H1 (cell line): ENCODE data around the gene CNGA4. TPM values are rescaled to one million over a fixed set of nuclear protein-coding genes. Genes with fewer than 3 reads are reported as not detected.

ENCODE experiments used
- CTCF ChIA-PET: fragments of 300-600 bp; sonication (Branson Sonifier 250); formaldehyde crosslinking; loops from one replicate; lab custom pipeline; 2021; ENCODE audit not compliant: partially characterized antibody; lab: Charles Lee
- POLR2A ChIA-PET: fragments of 300-600 bp; sonication (Branson Sonifier 250); formaldehyde crosslinking; loops from one replicate; lab custom pipeline; 2021; ENCODE audit warnings: inconsistent platforms; ENCODE audit not compliant: partially characterized antibody; lab: Charles Lee
- DNase-seq, 2 experiments: peaks; one replicate each; pipeline versions ENCODE4 v3.0.0 to v3.0.0-alpha.2; 2010 to 2022; ENCODE audit warnings: low spot score in 2 of 2, low read depth in 1 of 2, mixed read lengths in 1 of 2
- FAIRE-seq: peaks from 2 replicates; lab custom pipeline; 2011; peaks lifted over from hg19 to GRCh38; lab: Jason Lieb, UNC
- H2AFZ ChIP-seq: 2 replicates; pipeline ENCODE4 v1.8.1; 2012; ENCODE audit warnings: low read length, inconsistent platforms
- H2AK5ac ChIP-seq: 2 replicates; pipeline ENCODE4 v1.6.1; 2013; ENCODE audit warnings: low read depth, low read length
- H2BK120ac ChIP-seq: replicated peaks from 2 replicates; pipeline ENCODE3; 2013; ENCODE audit warnings: low read depth, low read length, inconsistent platforms
- H2BK12ac ChIP-seq: 2 replicates; pipeline ENCODE4 v1.6.1; 2013; ENCODE audit warnings: low read depth, low read length
- H2BK15ac ChIP-seq: 2 replicates; pipeline ENCODE4 v1.6.1; 2013; ENCODE audit warnings: low read length
- H2BK20ac ChIP-seq: 2 replicates; pipeline ENCODE4 v1.6.1; 2013; ENCODE audit warnings: low read length
- H2BK5ac ChIP-seq: 2 replicates; pipeline ENCODE4 v1.6.1; 2013; ENCODE audit warnings: low read depth, low read length
- H3K14ac ChIP-seq: 2 replicates; pipeline ENCODE4 v1.6.1; 2013; ENCODE audit warnings: inconsistent platforms; ENCODE audit not compliant: insufficient read length
- H3K18ac ChIP-seq: 2 replicates; pipeline ENCODE4 v1.6.1; 2013; ENCODE audit warnings: low read length; ENCODE audit errors: extremely low read depth
- H3K23ac ChIP-seq: 2 replicates; pipeline ENCODE4 v1.6.1; 2013; ENCODE audit warnings: inconsistent platforms; ENCODE audit not compliant: insufficient read length
- H3K23me2 ChIP-seq: 2 replicates; pipeline ENCODE4 v1.6.1; 2013; ENCODE audit warnings: low read depth, low read length
- H3K27ac ChIP-seq: 2 replicates; pipeline ENCODE4 v1.6.1; 2011; ENCODE audit warnings: low read depth, low read length, inconsistent platforms
- H3K27me3 ChIP-seq, 4 experiments: replicated peaks in 1 of 4; 1 replicate in 1 of 4; 2 replicates in 3 of 4; pipeline versions ENCODE4 v1.6.1 to v1.8.1; 2011 to 2013; ENCODE audit warnings: low read length in 3 of 4, mild to moderate bottlenecking in 3 of 4, inconsistent platforms in 2 of 4, mixed read lengths in 2 of 4, moderate library complexity in 1 of 4; ENCODE audit not compliant: control insufficient read depth in 3 of 4, insufficient read depth in 3 of 4; ENCODE audit errors: extremely low read depth in 1 of 4
- H3K36me3 ChIP-seq, 4 experiments: 2 replicates each; pipeline versions ENCODE4 v1.6.1 to v1.8.1; 2011 to 2013; ENCODE audit warnings: mild to moderate bottlenecking in 4 of 4, low read length in 3 of 4, moderate library complexity in 2 of 4, control low read depth in 1 of 4, inconsistent platforms in 1 of 4; ENCODE audit not compliant: insufficient read depth in 4 of 4, control insufficient read depth in 2 of 4
- H3K4ac ChIP-seq: replicated peaks from 2 replicates; pipeline ENCODE3; 2013; ENCODE audit warnings: low read length, low read depth, mixed read lengths, inconsistent platforms; ENCODE audit not compliant: insufficient read length
- H3K4me1 ChIP-seq, 4 experiments: replicated peaks in 1 of 4; 1 replicate in 1 of 4; 2 replicates in 3 of 4; pipeline versions ENCODE4 v1.6.1 to v1.8.1; 2011 to 2013; ENCODE audit warnings: low read length in 3 of 4, inconsistent platforms in 2 of 4, mixed read lengths in 1 of 4; ENCODE audit not compliant: insufficient read depth in 4 of 4, control insufficient read depth in 3 of 4
- H3K4me2 ChIP-seq, 2 experiments: 2 replicates each; pipeline versions ENCODE4 v1.6.1 to v1.8.1; 2011 to 2013; ENCODE audit warnings: low read depth in 2 of 2, low read length in 2 of 2, control low read depth in 1 of 2, inconsistent platforms in 1 of 2, mild to moderate bottlenecking in 1 of 2; ENCODE audit not compliant: insufficient read depth in 1 of 2
- H3K4me3 ChIP-seq, 4 experiments: fragments of 200-600, 300-600 bp in 1 of 4; sonication (generic), shearing (Covaris generic), sonication (Bioruptor Twin) in 1 of 4; 2 replicates each; pipeline versions ENCODE4 v1.5.1 to v1.8.1; 2011 to 2016; ENCODE audit warnings: low read length in 4 of 4, low read depth in 3 of 4, control low read depth in 2 of 4, inconsistent platforms in 2 of 4, mild to moderate bottlenecking in 2 of 4, mixed read lengths in 1 of 4, moderate library complexity in 1 of 4; ENCODE audit not compliant: insufficient read depth in 2 of 4; ENCODE audit errors: extremely low read depth in 1 of 4
- H3K56ac ChIP-seq: replicated peaks from 2 replicates; pipeline ENCODE3; 2013; ENCODE audit warnings: low read depth, mild to moderate bottlenecking, mixed read lengths, low read length, inconsistent platforms; ENCODE audit not compliant: insufficient read length
- H3K79me1 ChIP-seq: 2 replicates; pipeline ENCODE4 v1.6.1; 2013; ENCODE audit warnings: low read depth, low read length, control low read depth
- H3K79me2 ChIP-seq, 2 experiments: 2 replicates each; pipeline versions ENCODE4 v1.6.1 to v1.8.1; 2012 to 2013; ENCODE audit warnings: low read length in 2 of 2, mild to moderate bottlenecking in 2 of 2, inconsistent platforms in 1 of 2; ENCODE audit not compliant: insufficient read depth in 2 of 2, control insufficient read depth in 1 of 2
- H3K9ac ChIP-seq, 4 experiments: replicated peaks in 1 of 4; 1 replicate in 1 of 4; 2 replicates in 3 of 4; pipeline versions ENCODE4 v1.6.1 to v1.8.1; 2011 to 2013; ENCODE audit warnings: low read depth in 3 of 4, low read length in 3 of 4, control low read depth in 2 of 4, mild to moderate bottlenecking in 2 of 4, moderate library complexity in 2 of 4, inconsistent platforms in 1 of 4; ENCODE audit errors: extremely low read depth in 1 of 4
- H3K9me3 ChIP-seq, 2 experiments: 2 replicates each; pipeline versions ENCODE4 v1.6.1 to v1.8.1; 2012 to 2013; ENCODE audit warnings: mild to moderate bottlenecking in 2 of 2, moderate library complexity in 2 of 2, control low read depth in 1 of 2, inconsistent platforms in 1 of 2, low read depth in 1 of 2, low read length in 1 of 2, mixed read lengths in 1 of 2; ENCODE audit not compliant: insufficient read depth in 2 of 2
- H4K20me1 ChIP-seq, 2 experiments: replicated peaks in 1 of 2; 2 replicates each; pipeline versions ENCODE3 to v1.8.1; 2011 to 2013; ENCODE audit warnings: inconsistent platforms in 2 of 2, low read length in 2 of 2, mild to moderate bottlenecking in 1 of 2; ENCODE audit not compliant: insufficient read depth in 2 of 2, control insufficient read depth in 1 of 2
- H4K5ac ChIP-seq: 2 replicates; pipeline ENCODE4 v1.6.1; 2013; ENCODE audit warnings: low read length, low read depth, mixed read lengths, inconsistent platforms; ENCODE audit not compliant: insufficient read length
- H4K8ac ChIP-seq: 2 replicates; pipeline ENCODE4 v1.8.0; 2013; ENCODE audit warnings: mild to moderate bottlenecking, moderate library complexity, low read length, inconsistent platforms; ENCODE audit not compliant: insufficient read depth; ENCODE audit errors: extremely low read depth
- H4K91ac ChIP-seq: replicated peaks from 2 replicates; pipeline ENCODE3; 2013; ENCODE audit warnings: low read length, mixed read lengths, inconsistent platforms; ENCODE audit not compliant: insufficient read length
- BACH1 ChIP-seq: IDR thresholded peaks from 2 replicates; pipeline ENCODE4 v1.6.1; 2012; ENCODE audit warnings: low read length, improper control_type of control experiment
- CEBPB ChIP-seq: IDR thresholded peaks from 2 replicates; pipeline ENCODE4 v1.6.1; 2012; ENCODE audit warnings: low read depth, low read length
- CHD2 ChIP-seq: IDR thresholded peaks from 2 replicates; pipeline ENCODE4 v1.6.1; 2012; ENCODE audit warnings: low read length, improper control_type of control experiment
- POLR2A ChIP-seq, 2 experiments: IDR thresholded peaks; 1 replicate in 1 of 2; 2 replicates in 1 of 2; pipeline ENCODE4 v1.6.1; 2011; ENCODE audit warnings: low read depth in 2 of 2, low read length in 2 of 2, mild to moderate bottlenecking in 2 of 2; ENCODE audit errors: control extremely low read depth in 1 of 2
- RNF2 ChIP-seq: fragments of 200-900, 300-1000 bp; sonication (generic); IDR thresholded peaks from 2 replicates; pipeline ENCODE4 v1.7.1; 2016; ENCODE audit warnings: borderline replicate concordance, low read depth, mild to moderate bottlenecking, antibody characterized with exemption, low read length; ENCODE audit not compliant: poor library complexity, severe bottlenecking; ENCODE audit errors: missing control alignments
- SRF ChIP-seq: IDR thresholded peaks from 2 replicates; pipeline ENCODE4 v1.6.1; 2011; ENCODE audit warnings: mild to moderate bottlenecking, low read depth, low read length, moderate library complexity
- TAF1 ChIP-seq: IDR thresholded peaks from 2 replicates; pipeline ENCODE4 v1.6.1; 2011; ENCODE audit warnings: mild to moderate bottlenecking, low read depth, low read length
- TAF7 ChIP-seq: optimal IDR thresholded peaks from 2 replicates; pipeline ENCODE3; 2011; ENCODE audit warnings: low read depth, mild to moderate bottlenecking, inconsistent platforms, low read length, moderate library complexity, borderline replicate concordance
- TEAD4 ChIP-seq: IDR thresholded peaks from 2 replicates; pipeline ENCODE4 v1.6.1; 2012; ENCODE audit warnings: low read depth, low read length, inconsistent platforms, mixed read lengths
- WGBS, 2 experiments: shearing (Covaris generic) in 1 of 2; methylation state at CpG; one replicate each; pipeline versions ENCODE4 v1.1.6 to v1.1.7; 2013 to 2015; ENCODE audit warnings: low lambda C conversion rate in 2 of 2, mixed read lengths in 2 of 2, inconsistent platforms in 1 of 2, low coverage in 1 of 2, missing lambda C conversion rate in 1 of 2; ENCODE audit not compliant: insufficient replicate concordance in 2 of 2, insufficient coverage in 1 of 2, insufficient read length in 1 of 2; ENCODE audit errors: extremely low coverage in 1 of 2, missing lambda C conversion rate in 1 of 2; 5-methylcytosine and 5-hydroxymethylcytosine counted together
- polyA plus RNA-seq, 7 experiments: library from polyadenylated mRNA; depleted of rRNA in 3 of 7; stranded (reverse) in 5 of 7; unstranded in 2 of 7; fragments of >200 nt in 5 of 7; fragments of 200-250 nt in 2 of 7; gene quantifications; 1 replicate in 5 of 7; 2 replicates in 1 of 7; 4 replicates in 1 of 7; pipeline versions ENCODE4 v1.2.1 to v1.2.3, GENCODE V29; 2011 to 2013; ENCODE audit warnings: missing spikeins in 2 of 7, mixed read lengths in 2 of 7
- total RNA-seq: library from RNA; stranded (reverse); fragmentation: NEBNext Ultra II Directional; extraction: Animal tissue kit (Norgen Biotek cat#: 25700); gene quantifications from 2 replicates; pipeline ENCODE4 v1.2.1, GENCODE V29; 2021

The CNGA4 gene
- total and polyA plus RNA-seq, 2 of the 8 experiments (the other 6 are each of a cell fraction or from before 2014, with no cell fraction given), result 0.29 TPM; not detected in 1

DNA sequence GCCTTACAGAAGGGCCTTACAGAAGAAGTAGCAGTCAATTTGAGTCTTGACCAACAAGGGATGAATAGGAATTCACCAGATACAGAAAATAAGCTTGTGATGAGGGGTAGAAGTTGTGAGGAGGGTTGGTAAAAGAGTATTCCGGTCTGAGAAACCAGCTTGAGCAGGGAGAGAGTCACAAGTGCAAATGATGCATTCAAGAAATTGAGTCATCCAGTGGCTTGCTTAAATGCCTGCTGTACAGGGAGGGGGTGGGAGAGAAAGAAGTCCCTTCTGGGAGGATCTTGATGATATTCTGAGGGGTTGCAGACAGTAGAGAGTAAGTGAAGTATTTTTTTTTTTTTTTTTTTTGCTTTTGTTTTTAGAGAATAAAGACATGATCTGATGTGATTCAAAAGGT, 29.9 kb downstream of the CNGA4 start:
- Histone ChIP-seq H3K79me2 (no peaks in the 10 kb centered on the region), H3K27ac (no peak overlapping the region)

More for the DNA sequence above, 29.9 kb downstream of the CNGA4 start:
- no peaks in the 10 kb centered on the region for H4K20me1 ChIP-seq
- ChIA-PET POLR2A (interaction anchor here (0.7 to 1.5 kb wide), 3 partner anchors 9 to 13 kb away, joined by 3 to 5 read pairs (median 3); partner anchors contain the start of gene CCKBR), CTCF (interaction anchor here (0.6 to 8.6 kb wide), 16 partner anchors 10 to 249 kb away, joined by 3 to 112 read pairs (median 6); partner anchors contain the start of gene CCKBR)
- DNase-seq, result no peak
- no peak for FAIRE-seq
- no peak overlapping the region for H3K4me2 ChIP-seq
- H2BK12ac ChIP-seq, result no peak overlapping the region
- H3K9me3 ChIP-seq, result no peaks in the 10 kb centered on the region
- H4K91ac ChIP-seq, result no peak overlapping the region
- H3K14ac ChIP-seq, result no peak overlapping the region
- 86% methylated on average over 1 of the region's 1 CpG; no CpG with 5 or more reads in 1 of the 2 experiments for WGBS, 2 experiments
- H2BK15ac ChIP-seq, result no peak overlapping the region
- no peak overlapping the region for H2BK5ac ChIP-seq
- H4K5ac ChIP-seq, result no peak overlapping the region
- no peaks in the 10 kb centered on the region for H3K79me1 ChIP-seq
- no peaks in the 10 kb centered on the region for H3K36me3 ChIP-seq
- no peak overlapping the region for H2BK120ac ChIP-seq
- no peak overlapping the region for H2AK5ac ChIP-seq
- no peak overlapping the region for H3K56ac ChIP-seq
- no peak overlapping the region for H2AFZ ChIP-seq
- TF ChIP-seq SRF (no peak), TEAD4 (no peak), BACH1 (no peak), TAF1 (no peak), CHD2 (no peak), CEBPB (no peak), RNF2 (no peak), TAF7 (no peak), POLR2A (IDR thresholded peaks at IDR 0.05; ENCODE audit: control extremely low read depth in 1 of 2, low read depth in 2 of 2, low read length in 2 of 2) (no peak)
- H3K18ac ChIP-seq, result no peak overlapping the region
- peaks cover 0 to 2% (median 0%) of the 10 kb centered on the region in 4 experiments; a peak in 1 of 7 replicates for H3K27me3 ChIP-seq
- no peak overlapping the region for H3K4me3 ChIP-seq
- no peaks in the 10 kb centered on the region for H3K23me2 ChIP-seq
- no peak overlapping the region for H2BK20ac ChIP-seq
- no peak overlapping the region for H3K23ac ChIP-seq
- no peak overlapping the region for H3K4ac ChIP-seq
- no peak overlapping the region for H4K8ac ChIP-seq
- peaks cover 0 to 4% (median 0%) of the 10 kb centered on the region in 4 experiments; a peak in 1 of 7 replicates for H3K4me1 ChIP-seq
- no peak overlapping the region for H3K9ac ChIP-seq
